Measurements from ENCODE around the gene COBL. TPM values are rescaled to one million over a fixed set of nuclear protein-coding genes. Genes with fewer than 3 reads are reported as not detected.

Gene COBL
- total and polyA plus RNA-seq, 2 donors (not counting 3 experiments of a cell fraction or from before 2014, with no cell fraction given): 0.11 TPM; not detected in 1

GRCh38 chr7:51140199-51141164 is 176.1 kb downstream of the COBL start:
- peak overlapping the region; percentile 70 for H3K4me2 ChIP-seq (ENCODE audit: insufficient read depth, low read length)
- intact Hi-C loops (cut with micrococcal nuclease) (loop anchor here (1.0 to 5.0 kb wide), 14 partner anchors 18 to 935 kb away; partner anchors contain the start of gene GRB10), dilution Hi-C loops (cut with MboI; ENCODE audit: extremely low pct_ligation_motif_present, low sequenced_read_pairs) (no loop called here)
- H3K27ac ChIP-seq (ENCODE audit: insufficient read depth, low read depth, low read length): peak overlapping the region; percentile 95
- no peak overlapping the region for H2AFZ ChIP-seq (ENCODE audit: low read depth, low read length)
- H3K9ac ChIP-seq (replicated peaks; ENCODE audit: extremely low read depth, insufficient read depth, low read length): no peak overlapping the region
- DNase-seq (ENCODE audit: low read depth, low spot score) (peak; percentile 43), FAIRE-seq (peak; percentile 8)
- no TSS peak for BruUV-seq (replicated peaks)
- H3K4me3 ChIP-seq (replicated peaks in 1 of 3; ENCODE audit: insufficient read depth in 1 of 3, low read depth in 1 of 3, low read length in 3 of 3): no peak overlapping the region
- H4K20me1 ChIP-seq (replicated peaks; ENCODE audit: control insufficient read depth, extremely low read depth, insufficient read depth, low read length): no peaks in the 10 kb centered on the region
- H3K36me3 ChIP-seq (ENCODE audit: control insufficient read depth in 2 of 2, extremely low read depth in 1 of 2, insufficient read depth in 2 of 2, low read length in 2 of 2): no peaks in the 10 kb centered on the region
- peaks cover 27% of the 10 kb centered on the region for H3K4me1 ChIP-seq (ENCODE audit: control insufficient read depth, extremely low read depth, insufficient read depth, low read length)
- no peaks in the 10 kb centered on the region for H3K9me1 ChIP-seq (replicated peaks; ENCODE audit: control insufficient read depth, extremely low read depth, insufficient read depth, low read length)
- TF ChIP-seq GATA2 (IDR thresholded peaks at IDR 0.05; ENCODE audit: insufficient read depth, insufficient read length, low read depth, low read length): no peak
- no peak for TF ChIP-seq MYC (IDR thresholded peaks at IDR 0.05; ENCODE audit: low read depth, low read length)
- no peak for TF ChIP-seq JUN (IDR thresholded peaks at IDR 0.05; ENCODE audit: borderline replicate concordance, insufficient read depth, insufficient read length, low read depth)
- H3K79me2 ChIP-seq (ENCODE audit: control insufficient read depth, insufficient read depth, low read length): no peaks in the 10 kb centered on the region
- peaks cover 0 to 2% of the 10 kb centered on the region in 2 experiments for H3K27me3 ChIP-seq (ENCODE audit: control insufficient read depth in 2 of 2, insufficient read depth in 2 of 2, low read length in 2 of 2)
- no peaks in the 10 kb centered on the region for H3K9me3 ChIP-seq (replicated peaks; ENCODE audit: control insufficient read depth, insufficient read depth, low read length)
- CTCF ChIA-PET: interaction anchor here (0.6 to 4.2 kb wide), 131 partner anchors 9 to 1061 kb away, joined by 3 to 104 read pairs (median 4); partner anchors contain the start of genes DDC and FIGNL1
- POLR2A ChIA-PET: no interaction called here

- FAIRE-seq: peak; percentile 88
- Histone ChIP-seq H3K9ac (replicated peaks; ENCODE audit: extremely low read depth, insufficient read depth, low read length) (peak overlapping the region; percentile 68), H3K36me3 (ENCODE audit: control insufficient read depth in 2 of 2, extremely low read depth in 1 of 2, insufficient read depth in 2 of 2, low read length in 2 of 2) (no peaks in the 10 kb centered on the region), H3K79me2 (ENCODE audit: control insufficient read depth, insufficient read depth, low read length) (no peaks in the 10 kb centered on the region), H3K9me1 (replicated peaks; ENCODE audit: control insufficient read depth, extremely low read depth, insufficient read depth, low read length) (no peaks in the 10 kb centered on the region), H2AFZ (ENCODE audit: low read depth, low read length) (peak overlapping the region; percentile 18), H3K4me3 (replicated peaks in 1 of 3; ENCODE audit: insufficient read depth in 1 of 3, low read depth in 1 of 3, low read length in 3 of 3) (no peak overlapping the region), H3K4me1 (ENCODE audit: control insufficient read depth, extremely low read depth, insufficient read depth, low read length) (peaks cover 27% of the 10 kb centered on the region), H3K27me3 (ENCODE audit: control insufficient read depth in 2 of 2, insufficient read depth in 2 of 2, low read length in 2 of 2) (peaks cover 0 to 2% of the 10 kb centered on the region in 2 experiments), H4K20me1 (replicated peaks; ENCODE audit: control insufficient read depth, extremely low read depth, insufficient read depth, low read length) (no peaks in the 10 kb centered on the region), H3K27ac (ENCODE audit: insufficient read depth, low read depth, low read length) (peak overlapping the region; percentile 95), H3K4me2 (ENCODE audit: insufficient read depth, low read length) (peak overlapping the region; percentile 70), H3K9me3 (replicated peaks; ENCODE audit: control insufficient read depth, insufficient read depth, low read length) (no peaks in the 10 kb centered on the region)
- intact Hi-C loops (cut with micrococcal nuclease) (loop anchor here (1.0 to 5.0 kb wide), 9 partner anchors 17 to 693 kb away; no protein-coding TSS in a partner anchor), dilution Hi-C loops (cut with MboI; ENCODE audit: extremely low pct_ligation_motif_present, low sequenced_read_pairs) (no loop called here)
- POLR2A ChIA-PET: no interaction called here
- TF ChIP-seq MYC (IDR thresholded peaks at IDR 0.05; ENCODE audit: low read depth, low read length) (no peak), POLR2A (IDR thresholded peaks at IDR 0.05; ENCODE audit: low read depth, low read length) (peak; percentile 62), FOS (IDR thresholded peaks at IDR 0.05; ENCODE audit: borderline replicate concordance, insufficient read depth, low read length) (peak; percentile 85), GATA2 (IDR thresholded peaks at IDR 0.05; ENCODE audit: insufficient read depth, insufficient read length, low read depth, low read length) (peak; percentile 89), JUN (IDR thresholded peaks at IDR 0.05; ENCODE audit: borderline replicate concordance, insufficient read depth, insufficient read length, low read depth) (peak; percentile 93), EZH2 (IDR thresholded peaks at IDR 0.05; ENCODE audit: borderline replicate concordance, low read depth, low read length, severe bottlenecking) (no peak), POLR2AphosphoS5 (IDR thresholded peaks at IDR 0.05; ENCODE audit: insufficient read depth, low read depth, low read length) (peak; percentile 60)
- TF ChIP-seq, protein P1, sequence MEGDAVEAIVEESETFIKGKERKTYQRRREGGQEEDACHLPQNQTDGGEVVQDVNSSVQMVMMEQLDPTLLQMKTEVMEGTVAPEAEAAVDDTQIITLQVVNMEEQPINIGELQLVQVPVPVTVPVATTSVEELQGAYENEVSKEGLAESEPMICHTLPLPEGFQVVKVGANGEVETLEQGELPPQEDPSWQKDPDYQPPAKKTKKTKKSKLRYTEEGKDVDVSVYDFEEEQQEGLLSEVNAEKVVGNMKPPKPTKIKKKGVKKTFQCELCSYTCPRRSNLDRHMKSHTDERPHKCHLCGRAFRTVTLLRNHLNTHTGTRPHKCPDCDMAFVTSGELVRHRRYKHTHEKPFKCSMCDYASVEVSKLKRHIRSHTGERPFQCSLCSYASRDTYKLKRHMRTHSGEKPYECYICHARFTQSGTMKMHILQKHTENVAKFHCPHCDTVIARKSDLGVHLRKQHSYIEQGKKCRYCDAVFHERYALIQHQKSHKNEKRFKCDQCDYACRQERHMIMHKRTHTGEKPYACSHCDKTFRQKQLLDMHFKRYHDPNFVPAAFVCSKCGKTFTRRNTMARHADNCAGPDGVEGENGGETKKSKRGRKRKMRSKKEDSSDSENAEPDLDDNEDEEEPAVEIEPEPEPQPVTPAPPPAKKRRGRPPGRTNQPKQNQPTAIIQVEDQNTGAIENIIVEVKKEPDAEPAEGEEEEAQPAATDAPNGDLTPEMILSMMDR (IDR thresholded peaks at IDR 0.05; ENCODE audit: extremely low read depth in 1 of 2, insufficient read depth in 1 of 2, low read depth in 1 of 2, low read length in 2 of 2): no peak
- TF ChIP-seq, protein P2, sequence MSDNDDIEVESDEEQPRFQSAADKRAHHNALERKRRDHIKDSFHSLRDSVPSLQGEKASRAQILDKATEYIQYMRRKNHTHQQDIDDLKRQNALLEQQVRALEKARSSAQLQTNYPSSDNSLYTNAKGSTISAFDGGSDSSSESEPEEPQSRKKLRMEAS (IDR thresholded peaks at IDR 0.05; ENCODE audit: insufficient read depth, insufficient read length): no peak
- CTCF ChIA-PET: interaction anchor here (0.8 to 4.0 kb wide), 26 partner anchors 12 to 996 kb away, joined by 3 to 104 read pairs (median 6); no protein-coding TSS in a partner anchor
- BruUV-seq (replicated peaks): no TSS peak
- DNase-seq (ENCODE audit: low read depth, low spot score): peak; percentile 98
Observed at GRCh38 chr7:51139796-51140195, 176.8 kb downstream of the COBL start.
